Spinal cord (tissue), 10 donors: Measurements from ENCODE around the gene ITPRIP. TPM values are rescaled to one million over a fixed set of nuclear protein-coding genes. Genes with fewer than 3 reads are reported as not detected.
A peak's percentile ranks its signal among the peaks of the same experiment; 100 is the strongest.

Experiments
- DNase-seq, 6 donors: peaks; one replicate each; pipeline versions ENCODE4 v3.0.0 to v3.0.0-alpha.2; 2013 to 2015; ENCODE audit warnings: low spot score in 6 of 6, low read depth in 4 of 6
- H3K27ac ChIP-seq: one replicate; pipeline ENCODE4 v1.5.1; 2013; ENCODE audit warnings: low read depth, low read length, control low read depth
- H3K27me3 ChIP-seq: one replicate; pipeline ENCODE4 v1.6.1; 2013; ENCODE audit warnings: low read length; ENCODE audit not compliant: control insufficient read depth, insufficient read depth
- H3K36me3 ChIP-seq: one replicate; pipeline ENCODE4 v1.6.1; 2013; ENCODE audit warnings: low read length; ENCODE audit not compliant: control insufficient read depth, insufficient read depth
- H3K4me1 ChIP-seq: one replicate; pipeline ENCODE4 v1.6.1; 2013; ENCODE audit warnings: low read length; ENCODE audit not compliant: control insufficient read depth, insufficient read depth
- H3K4me3 ChIP-seq: one replicate; pipeline ENCODE4 v1.5.1; 2013; ENCODE audit warnings: low read depth, low read length, control low read depth
- H3K9me3 ChIP-seq: one replicate; pipeline ENCODE4 v1.6.1; 2013; ENCODE audit warnings: low read length; ENCODE audit not compliant: control insufficient read depth, insufficient read depth
- WGBS: methylation state at CpG from one replicate; pipeline ENCODE4 v1.1.5; 2013; ENCODE audit warnings: missing lambda C conversion rate; ENCODE audit not compliant: insufficient coverage; 5-methylcytosine and 5-hydroxymethylcytosine counted together
- polyA plus RNA-seq, 2 donors: library from polyadenylated mRNA; unstranded; fragments of 120-200 nt; gene quantifications; one replicate each; pipeline ENCODE4 v1.2.1, GENCODE V29; 2013; ENCODE audit not compliant: insufficient read length in 2 of 2
- total RNA-seq, 2 donors: library from RNA; depleted of rRNA in 1 of 2; stranded (reverse); fragments of 120-200 nt in 1 of 2; fragments of >200 nt in 1 of 2; gene quantifications; one replicate each; pipeline versions ENCODE4 v1.2.3 to v1.2.4, GENCODE V29; 2013 to 2014
- donor health status: healthy.

Gene ITPRIP
- total and polyA plus RNA-seq, 4 donors, result 3.1 to 5.7 (median 4.9) TPM

DNA sequence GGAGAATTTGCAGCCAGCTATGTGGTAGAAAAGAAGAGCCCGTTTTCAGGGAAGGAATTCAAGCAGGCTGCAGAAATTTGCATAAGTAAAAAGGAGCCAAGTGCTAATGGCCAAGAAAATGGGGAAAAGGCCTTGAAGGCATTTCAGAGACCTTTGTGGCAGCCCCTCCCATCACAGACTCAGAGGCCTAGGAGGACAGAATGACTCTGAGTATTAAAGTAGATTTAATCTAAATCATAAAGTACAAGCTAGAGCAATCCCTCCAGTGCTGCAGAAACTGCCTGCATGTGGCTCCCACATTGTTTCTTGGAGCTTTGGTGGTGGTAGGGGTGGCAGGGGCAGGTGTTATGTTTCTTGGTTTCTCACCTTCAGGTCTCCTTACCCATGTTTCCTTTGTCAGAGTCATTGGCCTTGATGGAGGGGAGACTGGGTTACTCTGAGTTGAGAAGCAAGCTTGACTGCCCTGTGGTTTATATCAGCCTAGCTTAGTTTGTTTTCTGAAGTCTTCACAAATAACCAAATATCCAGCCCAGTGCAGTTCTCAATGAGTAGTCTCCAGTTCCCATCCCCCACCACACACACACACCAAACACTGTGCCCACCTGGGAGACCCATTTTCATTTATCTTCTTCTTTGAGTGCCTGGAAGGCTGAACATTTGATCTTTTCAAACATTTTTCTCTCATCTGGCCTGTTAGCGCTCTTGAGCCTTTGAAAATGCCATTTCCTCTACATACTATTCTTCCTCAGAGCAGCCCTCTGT is 34.5 kb downstream of the ITPRIP start:
- peaks cover 3% of the 10 kb centered on the region for H3K9me3 ChIP-seq
- no peaks in the 10 kb centered on the region for H3K36me3 ChIP-seq
- peaks cover 30% of the 10 kb centered on the region for H3K4me1 ChIP-seq
- no peak overlapping the region for H3K27ac ChIP-seq
- no peak for DNase-seq
- WGBS, result 50% methylated on average over 2 of the region's 2 CpGs
- no peak overlapping the region for H3K4me3 ChIP-seq
- H3K27me3 ChIP-seq, result no peaks in the 10 kb centered on the region

DNA sequence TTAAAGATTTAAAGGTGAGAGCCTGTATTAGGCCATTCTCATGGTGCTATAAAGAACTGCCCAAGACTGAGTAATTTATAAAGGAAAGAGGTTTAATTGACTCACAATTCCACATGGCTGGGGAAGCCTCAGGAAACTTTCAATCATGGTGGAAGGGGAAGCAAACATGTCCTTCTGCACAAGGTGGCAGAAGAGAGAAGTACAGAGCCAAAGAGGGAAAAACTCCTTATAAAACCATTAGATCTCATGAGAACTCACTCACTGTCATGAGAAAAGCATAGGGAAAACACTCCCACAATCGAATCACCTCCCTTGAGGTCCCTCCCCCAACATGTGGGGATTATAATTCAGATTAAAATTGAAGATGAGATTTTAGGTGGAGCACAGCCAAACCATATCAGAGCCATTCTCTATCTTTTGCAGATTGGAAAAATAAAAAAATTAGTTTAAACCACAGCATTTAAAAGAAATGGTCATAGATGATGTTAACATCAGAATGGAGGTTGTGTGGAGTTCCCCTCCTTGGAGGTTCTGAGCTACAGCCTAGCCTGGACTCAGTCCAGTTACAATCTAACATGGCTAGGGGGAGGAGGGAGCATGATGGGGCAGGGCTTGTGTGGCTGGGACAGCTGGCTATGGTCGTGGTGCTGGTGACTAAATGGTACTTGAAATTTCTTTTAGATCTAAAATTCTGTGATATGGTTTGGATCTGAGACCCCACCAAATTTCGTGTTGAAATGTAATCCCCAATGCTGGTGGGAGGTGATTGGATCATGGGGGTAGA is 36.2 kb downstream of the ITPRIP start:
- Histone ChIP-seq H3K4me3 (no peak overlapping the region), H3K4me1 (peaks cover 26% of the 10 kb centered on the region), H3K27ac (no peak overlapping the region), H3K9me3 (peaks cover 3% of the 10 kb centered on the region), H3K36me3 (no peaks in the 10 kb centered on the region), H3K27me3 (no peaks in the 10 kb centered on the region)
- DNase-seq, result no peak
- 88% methylated on average over 2 of the region's 3 CpGs for whole genome bisulfite sequencing

- Histone ChIP-seq H3K27me3 (no peaks in the 10 kb centered on the region), H3K9me3 (peaks cover 3% of the 10 kb centered on the region), H3K4me1 (peaks cover 16% of the 10 kb centered on the region), H3K27ac (no peak overlapping the region), H3K36me3 (no peaks in the 10 kb centered on the region), H3K4me3 (no peak overlapping the region)
- DNase-seq, result peak in 3 of 6 donors; percentile 54 to 95 (median 84)
- 27% methylated on average over 7 of the region's 7 CpGs for WGBS
Measured at GRCh38 chr10:104300736-104301292, 37.5 kb downstream of the ITPRIP start.

DNA sequence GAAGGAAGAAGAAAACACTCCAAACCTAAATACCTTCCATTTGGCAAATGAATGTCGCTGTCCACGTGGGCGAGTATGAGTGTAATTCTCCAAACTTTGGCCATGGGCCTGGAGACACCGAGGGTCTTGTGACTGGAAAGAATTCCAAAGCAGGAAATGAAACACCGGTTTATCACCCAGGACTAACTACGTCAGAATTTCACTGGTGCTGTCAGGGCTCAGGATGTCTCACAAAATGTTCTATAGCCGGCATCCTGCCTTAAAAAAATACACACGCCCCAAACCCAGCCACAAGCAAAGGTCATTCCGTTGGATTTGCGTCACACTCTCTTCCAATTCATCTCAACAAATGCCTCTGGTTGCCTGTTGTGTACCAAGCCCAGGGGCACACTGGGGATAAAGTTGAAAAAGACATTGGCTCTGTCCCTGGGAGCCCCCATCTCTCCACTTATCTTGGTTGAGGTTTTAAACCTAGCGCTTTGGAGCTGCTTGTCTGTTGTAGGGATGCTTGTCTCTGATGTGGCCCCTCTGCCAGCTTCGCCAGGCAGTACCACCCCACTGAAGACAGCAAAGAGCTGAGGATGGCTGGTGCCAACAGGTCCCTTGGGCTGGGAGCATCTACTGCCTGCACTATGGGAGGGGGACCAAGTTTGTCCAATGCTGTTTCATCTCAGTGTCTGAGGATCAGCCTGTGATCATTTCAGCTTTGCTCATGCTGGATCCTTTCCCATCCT is 38.1 kb downstream of the ITPRIP start:
- H3K9me3 ChIP-seq, result peaks cover 3% of the 10 kb centered on the region
- H3K4me3 ChIP-seq, result no peak overlapping the region
- H3K36me3 ChIP-seq, result no peaks in the 10 kb centered on the region
- peaks cover 12% of the 10 kb centered on the region for H3K4me1 ChIP-seq
- DNase-seq, result no peak
- peak overlapping the region; percentile 45 for H3K27ac ChIP-seq
- 67% methylated on average over 11 of the region's 12 CpGs for WGBS
- H3K27me3 ChIP-seq, result no peaks in the 10 kb centered on the region

GRCh38 chr10:104299031-104299904 is 39.0 kb downstream of the ITPRIP start:
- peaks cover 3% of the 10 kb centered on the region for H3K9me3 ChIP-seq
- DNase-seq, result no peak
- no peak overlapping the region for H3K4me3 ChIP-seq
- peak overlapping the region; percentile 45 for H3K27ac ChIP-seq
- 65% methylated on average over 9 of the region's 13 CpGs for WGBS
- H3K36me3 ChIP-seq, result no peaks in the 10 kb centered on the region
- H3K27me3 ChIP-seq, result no peaks in the 10 kb centered on the region
- H3K4me1 ChIP-seq, result peaks cover 12% of the 10 kb centered on the region

- 62% methylated on average over 12 of the region's 17 CpGs for WGBS
- H3K36me3 ChIP-seq, result no peaks in the 10 kb centered on the region
- H3K4me3 ChIP-seq, result no peak overlapping the region
- peaks cover 12% of the 10 kb centered on the region for H3K4me1 ChIP-seq
- H3K9me3 ChIP-seq, result no peaks in the 10 kb centered on the region
- DNase-seq, result no peak
- H3K27me3 ChIP-seq, result no peaks in the 10 kb centered on the region
- H3K27ac ChIP-seq, result no peak overlapping the region
Measured at GRCh38 chr10:104297697-104298660, 40.3 kb downstream of the ITPRIP start.

GRCh38 chr10:104296687-104297436 is 41.4 kb downstream of the ITPRIP start:
- Histone ChIP-seq H3K4me1 (peaks cover 12% of the 10 kb centered on the region), H3K4me3 (no peak overlapping the region), H3K27me3 (no peaks in the 10 kb centered on the region), H3K36me3 (no peaks in the 10 kb centered on the region), H3K9me3 (no peaks in the 10 kb centered on the region), H3K27ac (no peak overlapping the region)
- no peak for DNase-seq
- WGBS, result 99% methylated on average over 8 of the region's 10 CpGs
